SU-DHL-6 (cell line): ENCODE data around the gene CCNL1.

Experiments used
- CTCF ChIP-seq: fragments of 200-600 bp; sonication (generic); IDR thresholded peaks from one replicate; pipeline ENCODE4 v1.5.1; 2017; ENCODE audit warnings: antibody characterized with exemption, mild to moderate bottlenecking, low read length, moderate library complexity; ENCODE audit not compliant: insufficient read depth, poor library complexity, severe bottlenecking
- EZH2phosphoT487 ChIP-seq: fragments of 200-600 bp; sonication (generic), shearing (Covaris generic); conservative IDR thresholded peaks from 2 replicates; pipeline ENCODE4 v1.6.1; 2018; ENCODE audit warnings: mild to moderate bottlenecking, antibody characterized with exemption, low read length, moderate library complexity, mixed read lengths

- TF ChIP-seq CTCF (no peak), EZH2phosphoT487 (no peak)
Measured at GRCh38 chr3:157159762-157160657, at the start of gene CCNL1.
